HepG2 (cell line): Measurements from ENCODE around the gene KTN1. TPM values are rescaled to one million over a fixed set of nuclear protein-coding genes. Genes with fewer than 3 reads are reported as not detected.

Experiments used
- KLF13 ChIP-seq: sonication (generic); formaldehyde crosslinking; IDR thresholded peaks from 2 replicates; pipeline ENCODE4 v1.4.0; 2020; ENCODE audit warnings: mild to moderate bottlenecking, missing genetic modification reagents
- MBNL3 ChIP-seq: fragments of 250-450 bp; sonication (Bioruptor Pico); conservative IDR thresholded peaks from 2 replicates; pipeline ENCODE4 v1.8.0; 2022; ENCODE audit warnings: mild to moderate bottlenecking, inconsistent platforms
- NR2F1 ChIP-seq, 2 experiments: fragments of 450-650 bp in 1 of 2; formaldehyde crosslinking in 1 of 2; IDR thresholded peaks; 2 replicates each; pipeline versions ENCODE4 v1.5.0 to v1.6.1; 2016 to 2020; ENCODE audit warnings: mild to moderate bottlenecking in 1 of 2, missing compliant biosample characterization in 1 of 2, missing genetic modification reagents in 1 of 2, moderate library complexity in 1 of 2
- POLR2G ChIP-seq: fragments of 200-400 bp; formaldehyde crosslinking; IDR thresholded peaks from 2 replicates; pipeline ENCODE4 v1.6.1; 2018; ENCODE audit warnings: mild to moderate bottlenecking, low read depth, low read length, moderate library complexity
- RARA ChIP-seq: IDR thresholded peaks from 2 replicates; pipeline ENCODE4 v1.6.1; 2016; ENCODE audit warnings: missing genetic modification reagents, missing compliant biosample characterization
- SALL1 ChIP-seq: sonication (generic); formaldehyde crosslinking; IDR thresholded peaks from 2 replicates; pipeline ENCODE4 v1.8.0; 2022; ENCODE audit warnings: mild to moderate bottlenecking, missing genetic modification reagents
- SALL2 ChIP-seq: sonication (generic); formaldehyde crosslinking; IDR thresholded peaks from 2 replicates; pipeline ENCODE4 v1.8.1; 2023; ENCODE audit warnings: mild to moderate bottlenecking, missing genetic modification reagents, inconsistent platforms
- ZNF776 ChIP-seq: sonication (generic); formaldehyde crosslinking; IDR thresholded peaks from 2 replicates; pipeline ENCODE4 v1.4.0; 2020; ENCODE audit warnings: mild to moderate bottlenecking, missing genetic modification reagents
- polyA plus RNA-seq, 8 experiments: library from polyadenylated mRNA; depleted of rRNA in 3 of 8; stranded (reverse) in 7 of 8; unstranded in 1 of 8; fragments of >200 nt; fragmentation: Illumina TruSeq in 4 of 8; extraction: Trizol in 4 of 8; gene quantifications; 2 replicates each; pipeline versions ENCODE4 v1.2.1 to v1.2.3, GENCODE V29; 2011 to 2016; ENCODE audit warnings: low read depth in 4 of 8, missing spikeins in 1 of 8, mixed read lengths in 1 of 8; ENCODE audit not compliant: insufficient read depth in 1 of 8
- total RNA-seq, 5 experiments: library from RNA; depleted of rRNA; stranded (reverse); fragments of >200 nt; fragmentation: Illumina TruSeq; extraction: Trizol; gene quantifications; 2 replicates each; pipeline ENCODE4 v1.2.3, GENCODE V29; 2016; ENCODE audit warnings: low read depth in 1 of 5
- TF ChIP-seq, protein P1 (sequence below): sonication (generic); formaldehyde crosslinking; IDR thresholded peaks from 2 replicates; pipeline ENCODE4 v1.4.0; 2020; ENCODE audit warnings: missing genetic modification reagents
- TF ChIP-seq, protein P2 (sequence below): sonication (generic); formaldehyde crosslinking; IDR thresholded peaks from 2 replicates; pipeline ENCODE4 v1.4.0; 2020; ENCODE audit warnings: missing genetic modification reagents, borderline replicate concordance
- TF ChIP-seq, protein P3 (sequence below): IDR thresholded peaks from 2 replicates; pipeline ENCODE4 v1.6.1; 2016; ENCODE audit warnings: low read depth
- TF ChIP-seq, protein P4 (sequence below): sonication (generic); formaldehyde crosslinking; IDR thresholded peaks from 2 replicates; pipeline ENCODE4 v1.5.1; 2020; ENCODE audit warnings: mild to moderate bottlenecking, missing genetic modification reagents, borderline replicate concordance

The KTN1 gene
- total and polyA plus RNA-seq, 2 of the 13 experiments (the other 11 are each of a cell fraction or from before 2014, with no cell fraction given) = 60.6 to 169 TPM

DNA sequence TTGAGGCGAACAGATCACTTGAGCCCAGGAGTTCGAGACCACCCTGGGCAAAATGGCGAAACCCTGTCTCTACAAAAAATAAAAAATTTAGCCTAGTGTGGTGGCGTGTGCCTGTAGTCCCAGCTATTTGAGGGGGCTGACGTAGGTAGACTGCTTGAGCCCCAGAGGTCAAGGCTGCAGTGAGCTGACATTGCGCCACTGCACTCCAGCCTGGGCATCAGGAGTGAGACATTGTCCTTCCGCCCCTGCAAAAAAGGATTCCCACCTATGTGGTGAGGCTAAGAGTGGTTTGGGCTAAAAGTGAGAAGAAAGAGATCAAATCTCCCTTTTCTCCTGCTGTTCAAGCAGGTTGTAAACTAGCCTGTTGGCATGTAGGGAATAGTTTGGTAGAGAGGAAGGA, 5.0 kb upstream of the KTN1 start (continued):
- TF ChIP-seq ZNF776 (CRISPR knock-in tag) (no peak), MBNL3 (CRISPR knock-in tag) (no peak), POLR2G (no peak), KLF13 (CRISPR knock-in tag) (no peak), SALL1 (CRISPR knock-in tag) (peak; percentile 47; the same call in 1 of the 2 replicates), NR2F1 (CRISPR knock-in tag; IDR thresholded peaks at IDR 0.05) (peak; percentile 64 to 70; a peak in 3 of 4 replicates), SALL2 (CRISPR knock-in tag) (no peak), RARA (CRISPR knock-in tag) (peak; percentile 50; the same call in 1 of the 2 replicates)
- TF ChIP-seq, protein P1, sequence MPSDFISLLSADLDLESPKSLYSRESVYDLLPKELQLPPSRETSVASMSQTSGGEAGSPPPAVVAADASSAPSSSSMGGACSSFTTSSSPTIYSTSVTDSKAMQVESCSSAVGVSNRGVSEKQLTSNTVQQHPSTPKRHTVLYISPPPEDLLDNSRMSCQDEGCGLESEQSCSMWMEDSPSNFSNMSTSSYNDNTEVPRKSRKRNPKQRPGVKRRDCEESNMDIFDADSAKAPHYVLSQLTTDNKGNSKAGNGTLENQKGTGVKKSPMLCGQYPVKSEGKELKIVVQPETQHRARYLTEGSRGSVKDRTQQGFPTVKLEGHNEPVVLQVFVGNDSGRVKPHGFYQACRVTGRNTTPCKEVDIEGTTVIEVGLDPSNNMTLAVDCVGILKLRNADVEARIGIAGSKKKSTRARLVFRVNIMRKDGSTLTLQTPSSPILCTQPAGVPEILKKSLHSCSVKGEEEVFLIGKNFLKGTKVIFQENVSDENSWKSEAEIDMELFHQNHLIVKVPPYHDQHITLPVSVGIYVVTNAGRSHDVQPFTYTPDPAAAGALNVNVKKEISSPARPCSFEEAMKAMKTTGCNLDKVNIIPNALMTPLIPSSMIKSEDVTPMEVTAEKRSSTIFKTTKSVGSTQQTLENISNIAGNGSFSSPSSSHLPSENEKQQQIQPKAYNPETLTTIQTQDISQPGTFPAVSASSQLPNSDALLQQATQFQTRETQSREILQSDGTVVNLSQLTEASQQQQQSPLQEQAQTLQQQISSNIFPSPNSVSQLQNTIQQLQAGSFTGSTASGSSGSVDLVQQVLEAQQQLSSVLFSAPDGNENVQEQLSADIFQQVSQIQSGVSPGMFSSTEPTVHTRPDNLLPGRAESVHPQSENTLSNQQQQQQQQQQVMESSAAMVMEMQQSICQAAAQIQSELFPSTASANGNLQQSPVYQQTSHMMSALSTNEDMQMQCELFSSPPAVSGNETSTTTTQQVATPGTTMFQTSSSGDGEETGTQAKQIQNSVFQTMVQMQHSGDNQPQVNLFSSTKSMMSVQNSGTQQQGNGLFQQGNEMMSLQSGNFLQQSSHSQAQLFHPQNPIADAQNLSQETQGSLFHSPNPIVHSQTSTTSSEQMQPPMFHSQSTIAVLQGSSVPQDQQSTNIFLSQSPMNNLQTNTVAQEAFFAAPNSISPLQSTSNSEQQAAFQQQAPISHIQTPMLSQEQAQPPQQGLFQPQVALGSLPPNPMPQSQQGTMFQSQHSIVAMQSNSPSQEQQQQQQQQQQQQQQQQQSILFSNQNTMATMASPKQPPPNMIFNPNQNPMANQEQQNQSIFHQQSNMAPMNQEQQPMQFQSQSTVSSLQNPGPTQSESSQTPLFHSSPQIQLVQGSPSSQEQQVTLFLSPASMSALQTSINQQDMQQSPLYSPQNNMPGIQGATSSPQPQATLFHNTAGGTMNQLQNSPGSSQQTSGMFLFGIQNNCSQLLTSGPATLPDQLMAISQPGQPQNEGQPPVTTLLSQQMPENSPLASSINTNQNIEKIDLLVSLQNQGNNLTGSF (CRISPR knock-in tag) = no peak
- TF ChIP-seq, protein P2, sequence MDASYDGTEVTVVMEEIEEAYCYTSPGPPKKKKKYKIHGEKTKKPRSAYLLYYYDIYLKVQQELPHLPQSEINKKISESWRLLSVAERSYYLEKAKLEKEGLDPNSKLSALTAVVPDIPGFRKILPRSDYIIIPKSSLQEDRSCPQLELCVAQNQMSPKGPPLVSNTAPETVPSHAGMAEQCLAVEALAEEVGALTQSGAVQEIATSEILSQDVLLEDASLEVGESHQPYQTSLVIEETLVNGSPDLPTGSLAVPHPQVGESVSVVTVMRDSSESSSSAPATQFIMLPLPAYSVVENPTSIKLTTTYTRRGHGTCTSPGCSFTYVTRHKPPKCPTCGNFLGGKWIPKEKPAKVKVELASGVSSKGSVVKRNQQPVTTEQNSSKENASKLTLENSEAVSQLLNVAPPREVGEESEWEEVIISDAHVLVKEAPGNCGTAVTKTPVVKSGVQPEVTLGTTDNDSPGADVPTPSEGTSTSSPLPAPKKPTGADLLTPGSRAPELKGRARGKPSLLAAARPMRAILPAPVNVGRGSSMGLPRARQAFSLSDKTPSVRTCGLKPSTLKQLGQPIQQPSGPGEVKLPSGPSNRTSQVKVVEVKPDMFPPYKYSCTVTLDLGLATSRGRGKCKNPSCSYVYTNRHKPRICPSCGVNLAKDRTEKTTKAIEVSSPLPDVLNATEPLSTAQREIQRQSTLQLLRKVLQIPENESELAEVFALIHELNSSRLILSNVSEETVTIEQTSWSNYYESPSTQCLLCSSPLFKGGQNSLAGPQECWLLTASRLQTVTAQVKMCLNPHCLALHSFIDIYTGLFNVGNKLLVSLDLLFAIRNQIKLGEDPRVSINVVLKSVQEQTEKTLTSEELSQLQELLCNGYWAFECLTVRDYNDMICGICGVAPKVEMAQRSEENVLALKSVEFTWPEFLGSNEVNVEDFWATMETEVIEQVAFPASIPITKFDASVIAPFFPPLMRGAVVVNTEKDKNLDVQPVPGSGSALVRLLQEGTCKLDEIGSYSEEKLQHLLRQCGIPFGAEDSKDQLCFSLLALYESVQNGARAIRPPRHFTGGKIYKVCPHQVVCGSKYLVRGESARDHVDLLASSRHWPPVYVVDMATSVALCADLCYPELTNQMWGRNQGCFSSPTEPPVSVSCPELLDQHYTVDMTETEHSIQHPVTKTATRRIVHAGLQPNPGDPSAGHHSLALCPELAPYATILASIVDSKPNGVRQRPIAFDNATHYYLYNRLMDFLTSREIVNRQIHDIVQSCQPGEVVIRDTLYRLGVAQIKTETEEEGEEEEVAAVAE (CRISPR knock-in tag) = no peak
- TF ChIP-seq, protein P3, sequence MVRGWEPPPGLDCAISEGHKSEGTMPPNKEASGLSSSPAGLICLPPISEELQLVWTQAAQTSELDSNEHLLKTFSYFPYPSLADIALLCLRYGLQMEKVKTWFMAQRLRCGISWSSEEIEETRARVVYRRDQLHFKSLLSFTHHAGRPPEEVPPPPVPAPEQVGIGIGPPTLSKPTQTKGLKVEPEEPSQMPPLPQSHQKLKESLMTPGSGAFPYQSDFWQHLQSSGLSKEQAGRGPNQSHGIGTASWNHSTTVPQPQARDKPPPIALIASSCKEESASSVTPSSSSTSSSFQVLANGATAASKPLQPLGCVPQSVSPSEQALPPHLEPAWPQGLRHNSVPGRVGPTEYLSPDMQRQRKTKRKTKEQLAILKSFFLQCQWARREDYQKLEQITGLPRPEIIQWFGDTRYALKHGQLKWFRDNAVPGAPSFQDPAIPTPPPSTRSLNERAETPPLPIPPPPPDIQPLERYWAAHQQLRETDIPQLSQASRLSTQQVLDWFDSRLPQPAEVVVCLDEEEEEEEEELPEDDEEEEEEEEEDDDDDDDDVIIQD (CRISPR knock-in tag) = peak; percentile 20; the same call in 1 of the 2 replicates
- TF ChIP-seq, protein P4, sequence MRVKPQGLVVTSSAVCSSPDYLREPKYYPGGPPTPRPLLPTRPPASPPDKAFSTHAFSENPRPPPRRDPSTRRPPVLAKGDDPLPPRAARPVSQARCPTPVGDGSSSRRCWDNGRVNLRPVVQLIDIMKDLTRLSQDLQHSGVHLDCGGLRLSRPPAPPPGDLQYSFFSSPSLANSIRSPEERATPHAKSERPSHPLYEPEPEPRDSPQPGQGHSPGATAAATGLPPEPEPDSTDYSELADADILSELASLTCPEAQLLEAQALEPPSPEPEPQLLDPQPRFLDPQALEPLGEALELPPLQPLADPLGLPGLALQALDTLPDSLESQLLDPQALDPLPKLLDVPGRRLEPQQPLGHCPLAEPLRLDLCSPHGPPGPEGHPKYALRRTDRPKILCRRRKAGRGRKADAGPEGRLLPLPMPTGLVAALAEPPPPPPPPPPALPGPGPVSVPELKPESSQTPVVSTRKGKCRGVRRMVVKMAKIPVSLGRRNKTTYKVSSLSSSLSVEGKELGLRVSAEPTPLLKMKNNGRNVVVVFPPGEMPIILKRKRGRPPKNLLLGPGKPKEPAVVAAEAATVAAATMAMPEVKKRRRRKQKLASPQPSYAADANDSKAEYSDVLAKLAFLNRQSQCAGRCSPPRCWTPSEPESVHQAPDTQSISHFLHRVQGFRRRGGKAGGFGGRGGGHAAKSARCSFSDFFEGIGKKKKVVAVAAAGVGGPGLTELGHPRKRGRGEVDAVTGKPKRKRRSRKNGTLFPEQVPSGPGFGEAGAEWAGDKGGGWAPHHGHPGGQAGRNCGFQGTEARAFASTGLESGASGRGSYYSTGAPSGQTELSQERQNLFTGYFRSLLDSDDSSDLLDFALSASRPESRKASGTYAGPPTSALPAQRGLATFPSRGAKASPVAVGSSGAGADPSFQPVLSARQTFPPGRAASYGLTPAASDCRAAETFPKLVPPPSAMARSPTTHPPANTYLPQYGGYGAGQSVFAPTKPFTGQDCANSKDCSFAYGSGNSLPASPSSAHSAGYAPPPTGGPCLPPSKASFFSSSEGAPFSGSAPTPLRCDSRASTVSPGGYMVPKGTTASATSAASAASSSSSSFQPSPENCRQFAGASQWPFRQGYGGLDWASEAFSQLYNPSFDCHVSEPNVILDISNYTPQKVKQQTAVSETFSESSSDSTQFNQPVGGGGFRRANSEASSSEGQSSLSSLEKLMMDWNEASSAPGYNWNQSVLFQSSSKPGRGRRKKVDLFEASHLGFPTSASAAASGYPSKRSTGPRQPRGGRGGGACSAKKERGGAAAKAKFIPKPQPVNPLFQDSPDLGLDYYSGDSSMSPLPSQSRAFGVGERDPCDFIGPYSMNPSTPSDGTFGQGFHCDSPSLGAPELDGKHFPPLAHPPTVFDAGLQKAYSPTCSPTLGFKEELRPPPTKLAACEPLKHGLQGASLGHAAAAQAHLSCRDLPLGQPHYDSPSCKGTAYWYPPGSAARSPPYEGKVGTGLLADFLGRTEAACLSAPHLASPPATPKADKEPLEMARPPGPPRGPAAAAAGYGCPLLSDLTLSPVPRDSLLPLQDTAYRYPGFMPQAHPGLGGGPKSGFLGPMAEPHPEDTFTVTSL (CRISPR knock-in tag) = 0 out of 2 replicates have a peak, but pooled peaks have one; percentile 28
